Measurements from ENCODE around the gene RTL10.
A peak's percentile ranks its signal among the peaks of the same experiment; 100 is the strongest.

Gene RTL10

GRCh38 chr22:19854778-19855503 is at the start of gene RTL10, which contains the start of gene GNB1L:
Gene RTL10 (minus strand): TSS chr22:19854874. CDS start chr22:19852261, 2,613 bp downstream.
Gene GNB1L (minus strand): TSS chr22:19854874. CDS start chr22:19821355, 33,519 bp downstream.
- peak; percentile 90 to 94 (median 92) for DNase-seq

- DNase-seq: no peak
These were observed 49.6 kb upstream of the RTL10 start for GRCh38 chr22:19904174-19904856.

- DNase-seq: no peak
These were observed 48.8 kb upstream of the RTL10 start for GRCh38 chr22:19903513-19903912.

GRCh38 chr22:19903031-19903430 is 48.4 kb upstream of the RTL10 start:
- no peak for DNase-seq

GRCh38 chr22:19902245-19902715 is 47.6 kb upstream of the RTL10 start:
- no peak for DNase-seq

GRCh38 chr22:19901577-19902244 is 47.0 kb upstream of the RTL10 start:
- DNase-seq: no peak

- no peak for DNase-seq
These were observed 46.2 kb upstream of the RTL10 start for GRCh38 chr22:19900707-19901436.

GRCh38 chr22:19898831-19899567 is 44.3 kb upstream of the RTL10 start:
- DNase-seq: no peak

- DNase-seq: no peak
These were observed 43.5 kb upstream of the RTL10 start for GRCh38 chr22:19898145-19898544.

GRCh38 chr22:19897726-19898125 is 43.1 kb upstream of the RTL10 start:
- DNase-seq: no peak

- peak in 4 of 6 experiments; percentile 14 to 45 (median 30) for DNase-seq
These were observed 42.1 kb upstream of the RTL10 start for GRCh38 chr22:19896665-19897355.

GRCh38 chr22:19895160-19895849 is 40.6 kb upstream of the RTL10 start:
- DNase-seq: peak in 2 of 6 experiments; percentile 11 to 21

GRCh38 chr22:19893363-19893762 is 38.7 kb upstream of the RTL10 start:
- no peak for DNase-seq

GRCh38 chr22:19892925-19893324 is 38.3 kb upstream of the RTL10 start:
- DNase-seq: no peak

- peak; percentile 45 to 72 (median 58) for DNase-seq
These were observed 37.7 kb upstream of the RTL10 start for GRCh38 chr22:19892257-19892879.

- DNase-seq: peak; percentile 67 to 86 (median 80)
These were observed 36.9 kb upstream of the RTL10 start for GRCh38 chr22:19891317-19892256.

- DNase-seq: peak in 1 of 6 experiments; percentile 37
These were observed 36.0 kb upstream of the RTL10 start for GRCh38 chr22:19890502-19891316.

- peak in 3 of 6 experiments; percentile 28 to 34 (median 28) for DNase-seq
These were observed 35.3 kb upstream of the RTL10 start for GRCh38 chr22:19889951-19890350.
